H1 (cell line): ENCODE measurements around the gene CDKN2B-AS1. TPM values are rescaled to one million over a fixed set of nuclear protein-coding genes. Genes with fewer than 3 reads are reported as not detected.
A peak's percentile ranks its signal among the peaks of the same experiment; 100 is the strongest.

Experiments used
- CTCF ChIA-PET: fragments of 300-600 bp; sonication (Branson Sonifier 250); formaldehyde crosslinking; loops from one replicate; lab custom pipeline; 2021; ENCODE audit not compliant: partially characterized antibody; lab: Charles Lee
- POLR2A ChIA-PET: fragments of 300-600 bp; sonication (Branson Sonifier 250); formaldehyde crosslinking; loops from one replicate; lab custom pipeline; 2021; ENCODE audit warnings: inconsistent platforms; ENCODE audit not compliant: partially characterized antibody; lab: Charles Lee
- DNase-seq, 2 experiments: peaks; one replicate each; pipeline versions ENCODE4 v3.0.0 to v3.0.0-alpha.2; 2010 to 2022; ENCODE audit warnings: low spot score in 2 of 2, low read depth in 1 of 2, mixed read lengths in 1 of 2
- FAIRE-seq: peaks from 2 replicates; lab custom pipeline; 2011; peaks lifted over from hg19 to GRCh38; lab: Jason Lieb, UNC
- H2AFZ ChIP-seq: 2 replicates; pipeline ENCODE4 v1.8.1; 2012; ENCODE audit warnings: low read length, inconsistent platforms
- H2AK5ac ChIP-seq: 2 replicates; pipeline ENCODE4 v1.6.1; 2013; ENCODE audit warnings: low read depth, low read length
- H2BK120ac ChIP-seq: replicated peaks from 2 replicates; pipeline ENCODE3; 2013; ENCODE audit warnings: low read depth, low read length, inconsistent platforms
- H2BK12ac ChIP-seq: 2 replicates; pipeline ENCODE4 v1.6.1; 2013; ENCODE audit warnings: low read depth, low read length
- H2BK15ac ChIP-seq: 2 replicates; pipeline ENCODE4 v1.6.1; 2013; ENCODE audit warnings: low read length
- H2BK20ac ChIP-seq: 2 replicates; pipeline ENCODE4 v1.6.1; 2013; ENCODE audit warnings: low read length
- H2BK5ac ChIP-seq: 2 replicates; pipeline ENCODE4 v1.6.1; 2013; ENCODE audit warnings: low read depth, low read length
- H3K14ac ChIP-seq: 2 replicates; pipeline ENCODE4 v1.6.1; 2013; ENCODE audit warnings: inconsistent platforms; ENCODE audit not compliant: insufficient read length
- H3K18ac ChIP-seq: 2 replicates; pipeline ENCODE4 v1.6.1; 2013; ENCODE audit warnings: low read length; ENCODE audit errors: extremely low read depth
- H3K23ac ChIP-seq: 2 replicates; pipeline ENCODE4 v1.6.1; 2013; ENCODE audit warnings: inconsistent platforms; ENCODE audit not compliant: insufficient read length
- H3K23me2 ChIP-seq: 2 replicates; pipeline ENCODE4 v1.6.1; 2013; ENCODE audit warnings: low read depth, low read length
- H3K27ac ChIP-seq: 2 replicates; pipeline ENCODE4 v1.6.1; 2011; ENCODE audit warnings: low read depth, low read length, inconsistent platforms
- H3K27me3 ChIP-seq, 4 experiments: replicated peaks in 1 of 4; 1 replicate in 1 of 4; 2 replicates in 3 of 4; pipeline versions ENCODE4 v1.6.1 to v1.8.1; 2011 to 2013; ENCODE audit warnings: low read length in 3 of 4, mild to moderate bottlenecking in 3 of 4, inconsistent platforms in 2 of 4, mixed read lengths in 2 of 4, moderate library complexity in 1 of 4; ENCODE audit not compliant: control insufficient read depth in 3 of 4, insufficient read depth in 3 of 4; ENCODE audit errors: extremely low read depth in 1 of 4
- H3K36me3 ChIP-seq, 4 experiments: 2 replicates each; pipeline versions ENCODE4 v1.6.1 to v1.8.1; 2011 to 2013; ENCODE audit warnings: mild to moderate bottlenecking in 4 of 4, low read length in 3 of 4, moderate library complexity in 2 of 4, control low read depth in 1 of 4, inconsistent platforms in 1 of 4; ENCODE audit not compliant: insufficient read depth in 4 of 4, control insufficient read depth in 2 of 4
- H3K4ac ChIP-seq: replicated peaks from 2 replicates; pipeline ENCODE3; 2013; ENCODE audit warnings: low read length, low read depth, mixed read lengths, inconsistent platforms; ENCODE audit not compliant: insufficient read length
- H3K4me1 ChIP-seq, 4 experiments: replicated peaks in 1 of 4; 1 replicate in 1 of 4; 2 replicates in 3 of 4; pipeline versions ENCODE4 v1.6.1 to v1.8.1; 2011 to 2013; ENCODE audit warnings: low read length in 3 of 4, inconsistent platforms in 2 of 4, mixed read lengths in 1 of 4; ENCODE audit not compliant: insufficient read depth in 4 of 4, control insufficient read depth in 3 of 4
- H3K4me2 ChIP-seq, 2 experiments: 2 replicates each; pipeline versions ENCODE4 v1.6.1 to v1.8.1; 2011 to 2013; ENCODE audit warnings: low read depth in 2 of 2, low read length in 2 of 2, control low read depth in 1 of 2, inconsistent platforms in 1 of 2, mild to moderate bottlenecking in 1 of 2; ENCODE audit not compliant: insufficient read depth in 1 of 2
- H3K4me3 ChIP-seq, 4 experiments: fragments of 200-600, 300-600 bp in 1 of 4; sonication (generic), shearing (Covaris generic), sonication (Bioruptor Twin) in 1 of 4; 2 replicates each; pipeline versions ENCODE4 v1.5.1 to v1.8.1; 2011 to 2016; ENCODE audit warnings: low read length in 4 of 4, low read depth in 3 of 4, control low read depth in 2 of 4, inconsistent platforms in 2 of 4, mild to moderate bottlenecking in 2 of 4, mixed read lengths in 1 of 4, moderate library complexity in 1 of 4; ENCODE audit not compliant: insufficient read depth in 2 of 4; ENCODE audit errors: extremely low read depth in 1 of 4
- H3K56ac ChIP-seq: replicated peaks from 2 replicates; pipeline ENCODE3; 2013; ENCODE audit warnings: low read depth, mild to moderate bottlenecking, mixed read lengths, low read length, inconsistent platforms; ENCODE audit not compliant: insufficient read length
- H3K79me1 ChIP-seq: 2 replicates; pipeline ENCODE4 v1.6.1; 2013; ENCODE audit warnings: low read depth, low read length, control low read depth
- H3K79me2 ChIP-seq, 2 experiments: 2 replicates each; pipeline versions ENCODE4 v1.6.1 to v1.8.1; 2012 to 2013; ENCODE audit warnings: low read length in 2 of 2, mild to moderate bottlenecking in 2 of 2, inconsistent platforms in 1 of 2; ENCODE audit not compliant: insufficient read depth in 2 of 2, control insufficient read depth in 1 of 2
- H3K9ac ChIP-seq, 4 experiments: replicated peaks in 1 of 4; 1 replicate in 1 of 4; 2 replicates in 3 of 4; pipeline versions ENCODE4 v1.6.1 to v1.8.1; 2011 to 2013; ENCODE audit warnings: low read depth in 3 of 4, low read length in 3 of 4, control low read depth in 2 of 4, mild to moderate bottlenecking in 2 of 4, moderate library complexity in 2 of 4, inconsistent platforms in 1 of 4; ENCODE audit errors: extremely low read depth in 1 of 4
- H3K9me3 ChIP-seq, 2 experiments: 2 replicates each; pipeline versions ENCODE4 v1.6.1 to v1.8.1; 2012 to 2013; ENCODE audit warnings: mild to moderate bottlenecking in 2 of 2, moderate library complexity in 2 of 2, control low read depth in 1 of 2, inconsistent platforms in 1 of 2, low read depth in 1 of 2, low read length in 1 of 2, mixed read lengths in 1 of 2; ENCODE audit not compliant: insufficient read depth in 2 of 2
- H4K20me1 ChIP-seq, 2 experiments: replicated peaks in 1 of 2; 2 replicates each; pipeline versions ENCODE3 to v1.8.1; 2011 to 2013; ENCODE audit warnings: inconsistent platforms in 2 of 2, low read length in 2 of 2, mild to moderate bottlenecking in 1 of 2; ENCODE audit not compliant: insufficient read depth in 2 of 2, control insufficient read depth in 1 of 2
- H4K5ac ChIP-seq: 2 replicates; pipeline ENCODE4 v1.6.1; 2013; ENCODE audit warnings: low read length, low read depth, mixed read lengths, inconsistent platforms; ENCODE audit not compliant: insufficient read length
- H4K8ac ChIP-seq: 2 replicates; pipeline ENCODE4 v1.8.0; 2013; ENCODE audit warnings: mild to moderate bottlenecking, moderate library complexity, low read length, inconsistent platforms; ENCODE audit not compliant: insufficient read depth; ENCODE audit errors: extremely low read depth
- H4K91ac ChIP-seq: replicated peaks from 2 replicates; pipeline ENCODE3; 2013; ENCODE audit warnings: low read length, mixed read lengths, inconsistent platforms; ENCODE audit not compliant: insufficient read length
- KDM4A ChIP-seq: IDR thresholded peaks from one replicate; pipeline ENCODE4 v1.7.1; 2012; ENCODE audit warnings: low read depth, mild to moderate bottlenecking, moderate library complexity, low read length, inconsistent platforms; ENCODE audit not compliant: severe bottlenecking
- MAFK ChIP-seq: IDR thresholded peaks from 2 replicates; pipeline ENCODE4 v1.6.1; 2012; ENCODE audit warnings: low read depth, mild to moderate bottlenecking, improper control_type of control experiment, low read length
- WGBS, 2 experiments: shearing (Covaris generic) in 1 of 2; methylation state at CpG; one replicate each; pipeline versions ENCODE4 v1.1.6 to v1.1.7; 2013 to 2015; ENCODE audit warnings: low lambda C conversion rate in 2 of 2, mixed read lengths in 2 of 2, inconsistent platforms in 1 of 2, low coverage in 1 of 2, missing lambda C conversion rate in 1 of 2; ENCODE audit not compliant: insufficient replicate concordance in 2 of 2, insufficient coverage in 1 of 2, insufficient read length in 1 of 2; ENCODE audit errors: extremely low coverage in 1 of 2, missing lambda C conversion rate in 1 of 2; 5-methylcytosine and 5-hydroxymethylcytosine counted together
- polyA plus RNA-seq, 7 experiments: library from polyadenylated mRNA; depleted of rRNA in 3 of 7; stranded (reverse) in 5 of 7; unstranded in 2 of 7; fragments of >200 nt in 5 of 7; fragments of 200-250 nt in 2 of 7; gene quantifications; 1 replicate in 5 of 7; 2 replicates in 1 of 7; 4 replicates in 1 of 7; pipeline versions ENCODE4 v1.2.1 to v1.2.3, GENCODE V29; 2011 to 2013; ENCODE audit warnings: missing spikeins in 2 of 7, mixed read lengths in 2 of 7
- total RNA-seq: library from RNA; stranded (reverse); fragmentation: NEBNext Ultra II Directional; extraction: Animal tissue kit (Norgen Biotek cat#: 25700); gene quantifications from 2 replicates; pipeline ENCODE4 v1.2.1, GENCODE V29; 2021

The CDKN2B-AS1 gene
- total and polyA plus RNA-seq, 2 of the 8 experiments (the other 6 are each of a cell fraction or from before 2014, with no cell fraction given), result not detected

DNA sequence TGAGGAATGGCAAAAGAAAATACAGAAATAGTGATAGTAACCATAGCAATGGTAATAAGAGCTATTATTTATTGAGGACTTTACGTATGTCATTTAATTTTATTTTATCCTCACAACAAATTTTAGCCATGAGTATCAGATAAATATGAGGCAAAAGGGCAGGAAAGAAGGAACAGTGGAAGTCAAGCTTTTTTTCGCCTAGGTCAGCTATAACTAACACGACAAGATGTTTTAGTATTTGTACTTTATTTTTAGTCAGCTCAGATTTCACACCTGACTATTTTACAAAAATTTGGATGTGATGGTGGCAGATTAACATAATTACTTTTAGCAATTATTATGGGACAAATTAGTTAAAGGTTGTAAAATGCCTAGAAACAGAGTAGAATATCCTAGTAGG lies 49.3 kb downstream of the CDKN2B-AS1 start:
- peaks cover 0 to 4% (median 0%) of the 10 kb centered on the region in 4 experiments; a peak in 1 of 7 replicates for H3K4me1 ChIP-seq
- H3K27ac ChIP-seq, result no peak overlapping the region
- H3K4me3 ChIP-seq, result no peak overlapping the region
- H3K79me2 ChIP-seq, result no peaks in the 10 kb centered on the region
- H2BK20ac ChIP-seq, result no peak overlapping the region
- CTCF ChIA-PET, result interaction anchor here (1.0 to 1.1 kb wide), 2 partner anchors 9 to 200 kb away, joined by 3 read pairs; no protein-coding TSS in a partner anchor
- 60% methylated on average over 3 of the region's 3 CpGs; no CpG with 5 or more reads in 1 of the 2 experiments for WGBS, 2 experiments
- H4K20me1 ChIP-seq, result no peaks in the 10 kb centered on the region
- H3K18ac ChIP-seq, result no peak overlapping the region
- no peak overlapping the region for H2AK5ac ChIP-seq
- FAIRE-seq, result no peak
- no peak overlapping the region for H3K9ac ChIP-seq
- H4K8ac ChIP-seq, result no peak overlapping the region
- no peaks in the 10 kb centered on the region for H3K9me3 ChIP-seq
- no peak overlapping the region for H2BK120ac ChIP-seq
- H2BK12ac ChIP-seq, result no peak overlapping the region
- H4K5ac ChIP-seq, result no peak overlapping the region
- no peaks in the 10 kb centered on the region for H3K36me3 ChIP-seq
- H3K23ac ChIP-seq, result no peak overlapping the region
- no peak overlapping the region for H3K4ac ChIP-seq
- POLR2A ChIA-PET, result no interaction called here
- no peak overlapping the region for H3K56ac ChIP-seq
- no peak overlapping the region for H4K91ac ChIP-seq
- peak; percentile 40; the same call in 1 of the 2 replicates for TF ChIP-seq MAFK
- TF ChIP-seq KDM4A, result no peak
- TF ChIP-seq, all 59 proteins: peak for 1
- DNase-seq, result no peak
- Histone ChIP-seq H3K27me3 (no peaks in the 10 kb centered on the region), H2BK15ac (no peak overlapping the region), H3K79me1 (no peaks in the 10 kb centered on the region), H3K23me2 (no peaks in the 10 kb centered on the region), H2AFZ (no peak overlapping the region), H3K4me2 (no peak overlapping the region), H2BK5ac (no peak overlapping the region), H3K14ac (no peak overlapping the region)
